ENCODE data around the gene NOMO2. TPM values are rescaled to one million over a fixed set of nuclear protein-coding genes. Genes with fewer than 3 reads are reported as not detected.
"Not testable (repeated sequence)": the region's sequence is repeated elsewhere in the genome, so short reads cannot be mapped to it uniquely, and the experiment has no call there.

The NOMO2 gene
- total RNA-seq, 2 donors from 2014 or later: 59.0 to 85.3 TPM

- H3K9me3 ChIP-seq; intact Hi-C loops (cut with DNase I); H3K36me3 ChIP-seq; H3K27me3 ChIP-seq (replicated peaks; ENCODE audit: insufficient read depth); H3K27ac ChIP-seq; H3K4me1 ChIP-seq (replicated peaks); H3K4me3 ChIP-seq; DNase-seq (ENCODE audit: low spot score): not testable (repeated sequence)
- 94% methylated on average over 11 of the region's 28 CpGs for WGBS
Measured at GRCh38 chr16:18382696-18383095, 179.2 kb downstream of the NOMO2 start.

Small RNA genes within 50 kb of the gene (microRNA-seq; reads per million reads assigned to microRNA genes)
- gene MIR3179-3 (not detected), gene MIR3179-4 (not detected), gene MIR3180-3 (not detected), gene MIR3670-3 (not detected), gene MIR3670-4 (not detected), gene MIR6770-3 (not detected)

Small RNA genes within 50 kb of the gene (small RNA-seq; reads per million reads assigned to genes)
- gene MIR3179-3: 0 reads per million in 2 donors
- 0 reads per million in 2 donors for gene MIR3179-4
- gene MIR3180-3: 0 reads per million in 2 donors
- 0 reads per million in 2 donors for gene MIR3670-3
- gene MIR3670-4: 0 reads per million in 2 donors
- gene MIR6770-3: 0 reads per million in 2 donors
- 0 reads per million in 2 donors for gene RF00019

Other genes with a start within 250 kb of the NOMO2 start
- 1 to 10 TPM in 1 of 2 donors, not detected in 1; 3.2 TPM for gene NPIPA8, start 225.4 kb downstream of the NOMO2 start, total RNA-seq
- 1,000 to 10,000 TPM in 1 of 2 donors, 100 to 1,000 TPM in 1; 836 to 2,411 TPM for gene RPS15A, start 228.2 kb upstream of the NOMO2 start, total RNA-seq
- 100 to 1,000 TPM; 226 to 298 TPM for gene ARL6IP1, start 239.5 kb upstream of the NOMO2 start, total RNA-seq